ENCODE measurements around the gene EPHA8.

- TF ChIP-seq, protein P1, sequence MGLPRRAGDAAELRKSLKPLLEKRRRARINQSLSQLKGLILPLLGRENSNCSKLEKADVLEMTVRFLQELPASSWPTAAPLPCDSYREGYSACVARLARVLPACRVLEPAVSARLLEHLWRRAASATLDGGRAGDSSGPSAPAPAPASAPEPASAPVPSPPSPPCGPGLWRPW (IDR thresholded peaks at IDR 0.05): no peak
- TF ChIP-seq, protein P2, sequence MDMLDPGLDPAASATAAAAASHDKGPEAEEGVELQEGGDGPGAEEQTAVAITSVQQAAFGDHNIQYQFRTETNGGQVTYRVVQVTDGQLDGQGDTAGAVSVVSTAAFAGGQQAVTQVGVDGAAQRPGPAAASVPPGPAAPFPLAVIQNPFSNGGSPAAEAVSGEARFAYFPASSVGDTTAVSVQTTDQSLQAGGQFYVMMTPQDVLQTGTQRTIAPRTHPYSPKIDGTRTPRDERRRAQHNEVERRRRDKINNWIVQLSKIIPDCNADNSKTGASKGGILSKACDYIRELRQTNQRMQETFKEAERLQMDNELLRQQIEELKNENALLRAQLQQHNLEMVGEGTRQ (IDR thresholded peaks at IDR 0.05): no peak
- TF ChIP-seq CTCF (IDR thresholded peaks at IDR 0.05) (no peak), HDAC2 (IDR thresholded peaks at IDR 0.05) (no peak), CBX8 (IDR thresholded peaks at IDR 0.05) (no peak), POLR2A (IDR thresholded peaks at IDR 0.05; ENCODE audit: low read length) (no peak), RAD21 (conservative IDR thresholded peaks at IDR 0.05 in 1 of 2, IDR thresholded peaks at IDR 0.05 in 1 of 2) (no peak), SREBF2 (IDR thresholded peaks at IDR 0.05) (no peak)
Measured at GRCh38 chr1:22584001-22584562, 20.8 kb downstream of the EPHA8 start.
